WTC11 (cell line): ENCODE data around the gene PSD2. TPM values are rescaled to one million over a fixed set of nuclear protein-coding genes. Genes with fewer than 3 reads are reported as not detected.

Experiments used
- ATAC-seq: fragments of 200-7000 bp; cut with Tn5 transposase; 2 replicates; pipeline ENCODE4 v1.10.0; 2021; ENCODE audit warnings: mild to moderate bottlenecking, moderate library complexity
- CTCF ChIA-PET: fragments of 300-600 bp; sonication (Branson Sonifier 250); formaldehyde crosslinking; loops from one replicate; lab custom pipeline; 2021; ENCODE audit warnings: antibody characterized with exemption; lab: Charles Lee
- POLR2A ChIA-PET: fragments of 350-600 bp; sonication (Branson Sonifier 250); formaldehyde crosslinking; loops from one replicate; lab custom pipeline; 2021; ENCODE audit warnings: antibody characterized with exemption; lab: Charles Lee
- DNase-seq: peaks from one replicate; pipeline ENCODE4 v3.0.0; 2021; ENCODE audit warnings: low spot score
- H3K27ac Mint-ChIP-seq: 2 replicates; pipeline ENCODE4 v1.8.0; 2021; ENCODE audit warnings: mixed read lengths
- H3K27me3 Mint-ChIP-seq: 2 replicates; pipeline ENCODE4 v1.8.0; 2021; ENCODE audit warnings: low read depth, mild to moderate bottlenecking, moderate library complexity, mixed read lengths
- H3K36me3 Mint-ChIP-seq: 2 replicates; pipeline ENCODE4 v1.8.0; 2021; ENCODE audit warnings: mixed read lengths
- H3K4me1 Mint-ChIP-seq: 2 replicates; pipeline ENCODE4 v1.8.0; 2022; ENCODE audit warnings: mixed read lengths
- H3K4me3 Mint-ChIP-seq: 2 replicates; pipeline ENCODE4 v1.8.0; 2021; ENCODE audit warnings: mild to moderate bottlenecking, moderate library complexity, mixed read lengths
- H3K9me3 Mint-ChIP-seq: 2 replicates; pipeline ENCODE4 v1.8.0; 2021; ENCODE audit warnings: mixed read lengths
- AFF4 ChIP-seq: sonication (generic); formaldehyde crosslinking; IDR thresholded peaks from 2 replicates; pipeline ENCODE4 v1.8.1; 2023; ENCODE audit warnings: mild to moderate bottlenecking, missing genetic modification reagents, borderline replicate concordance
- ATF3 ChIP-seq: sonication (generic); formaldehyde crosslinking; conservative IDR thresholded peaks from 2 replicates; pipeline ENCODE4 v1.8.1; 2022; ENCODE audit warnings: mild to moderate bottlenecking, missing genetic modification reagents
- CBFB ChIP-seq: sonication (generic); formaldehyde crosslinking; IDR thresholded peaks from 2 replicates; pipeline ENCODE4 v1.8.1; 2022; ENCODE audit warnings: mild to moderate bottlenecking, low read depth, missing genetic modification reagents
- CREB1 ChIP-seq: sonication (generic); formaldehyde crosslinking; IDR thresholded peaks from 2 replicates; pipeline ENCODE4 v1.8.0; 2023; ENCODE audit warnings: mild to moderate bottlenecking, missing genetic modification reagents
- E2F4 ChIP-seq: sonication (generic); formaldehyde crosslinking; IDR thresholded peaks from 2 replicates; pipeline ENCODE4 v1.8.1; 2022; ENCODE audit warnings: low read depth, mild to moderate bottlenecking, moderate library complexity, missing genetic modification reagents, borderline replicate concordance
- E2F5 ChIP-seq: sonication (generic); formaldehyde crosslinking; IDR thresholded peaks from 2 replicates; pipeline ENCODE4 v1.8.1; 2022; ENCODE audit warnings: mild to moderate bottlenecking, moderate library complexity, missing genetic modification reagents
- ERG ChIP-seq: fragments of 250-450 bp; sonication (Bioruptor Pico); IDR thresholded peaks from 2 replicates; pipeline ENCODE4 v1.8.0; 2021; ENCODE audit warnings: mild to moderate bottlenecking
- ETV6 ChIP-seq: sonication (generic); formaldehyde crosslinking; IDR thresholded peaks from 2 replicates; pipeline ENCODE4 v1.8.1; 2022; ENCODE audit warnings: mild to moderate bottlenecking, missing genetic modification reagents
- FOXJ3 ChIP-seq: sonication (generic); formaldehyde crosslinking; IDR thresholded peaks from 2 replicates; pipeline ENCODE4 v1.9.0; 2021; ENCODE audit warnings: missing genetic modification reagents, mild to moderate bottlenecking, borderline replicate concordance
- FOXK1 ChIP-seq: sonication (generic); formaldehyde crosslinking; IDR thresholded peaks from 2 replicates; pipeline ENCODE4 v1.8.0; 2022; ENCODE audit warnings: mild to moderate bottlenecking, moderate library complexity, missing genetic modification reagents
- HMGA2 ChIP-seq: fragments of 250-450 bp; sonication (Bioruptor Pico); IDR thresholded peaks from 2 replicates; pipeline ENCODE4 v1.4.0; 2021; ENCODE audit warnings: mild to moderate bottlenecking, moderate library complexity
- NFE2L1 ChIP-seq: sonication (generic); formaldehyde crosslinking; IDR thresholded peaks from 2 replicates; pipeline ENCODE4 v1.8.1; 2023; ENCODE audit warnings: missing genetic modification reagents
- TCF7 ChIP-seq: sonication (generic); formaldehyde crosslinking; IDR thresholded peaks from 2 replicates; pipeline ENCODE4 v1.8.0; 2022; ENCODE audit warnings: mild to moderate bottlenecking, low read depth, missing genetic modification reagents, moderate library complexity
- TEAD1 ChIP-seq: sonication (generic); formaldehyde crosslinking; IDR thresholded peaks from 2 replicates; pipeline ENCODE4 v1.8.0; 2022; ENCODE audit warnings: mild to moderate bottlenecking, missing genetic modification reagents
- TEAD4 ChIP-seq: sonication (generic); formaldehyde crosslinking; IDR thresholded peaks from 2 replicates; pipeline ENCODE4 v1.8.0; 2022; ENCODE audit warnings: mild to moderate bottlenecking, missing genetic modification reagents
- ZNF263 ChIP-seq: sonication (generic); formaldehyde crosslinking; IDR thresholded peaks from 2 replicates; pipeline ENCODE4 v1.8.1; 2022; ENCODE audit warnings: low read depth, mild to moderate bottlenecking, moderate library complexity, missing genetic modification reagents
- ZNF671 ChIP-seq: fragments of 250-450 bp; sonication (Bioruptor Pico); IDR thresholded peaks from 2 replicates; pipeline ENCODE4 v1.8.0; 2021; ENCODE audit warnings: mild to moderate bottlenecking
- total RNA-seq: library from RNA; stranded (reverse); gene quantifications from 3 replicates; pipeline ENCODE4 v1.2.3, GENCODE V29; 2021

The PSD2 gene
- total RNA-seq, 1 experiment from 2014 or later = 0.57 TPM

- H3K27ac Mint-ChIP-seq = no peak overlapping the region
- H3K4me1 Mint-ChIP-seq = no peaks in the 10 kb centered on the region
- no peak overlapping the region for H3K4me3 Mint-ChIP-seq
- ChIA-PET POLR2A (interaction anchor here (0.8 kb wide), 1 partner anchor 64 kb away, joined by 4 read pairs; no protein-coding TSS in a partner anchor), CTCF (interaction anchor here (0.7 to 2.8 kb wide), 6 partner anchors 8 to 114 kb away, joined by 3 to 25 read pairs (median 6); no protein-coding TSS in a partner anchor)
- no peaks in the 10 kb centered on the region for H3K36me3 Mint-ChIP-seq
- TF ChIP-seq ATF3 (CRISPR knock-in tag) (no peak), FOXJ3 (no peak), FOXK1 (CRISPR knock-in tag) (no peak), ZNF671 (CRISPR knock-in tag) (no peak), TEAD1 (no peak), HMGA2 (no peak), ERG (CRISPR knock-in tag) (no peak), CBFB (CRISPR knock-in tag) (no peak), ETV6 (no peak), NFE2L1 (CRISPR knock-in tag) (no peak), ZNF263 (CRISPR knock-in tag) (no peak), E2F4 (CRISPR knock-in tag) (no peak), AFF4 (CRISPR knock-in tag) (no peak), E2F5 (CRISPR knock-in tag) (no peak), TCF7 (CRISPR knock-in tag) (no peak), TEAD4 (CRISPR knock-in tag) (no peak)
- no peaks in the 10 kb centered on the region for H3K9me3 Mint-ChIP-seq
- ATAC-seq (no peak), DNase-seq (no peak)
- peaks cover 13% of the 10 kb centered on the region for H3K27me3 Mint-ChIP-seq
Observed at GRCh38 chr5:139854953-139855352, 59.3 kb downstream of the PSD2 start.

- H3K9me3 Mint-ChIP-seq = no peaks in the 10 kb centered on the region
- no peaks in the 10 kb centered on the region for H3K4me1 Mint-ChIP-seq
- TF ChIP-seq CREB1 (CRISPR knock-in tag) = no peak
- ChIA-PET CTCF (interaction anchor here (0.7 to 2.8 kb wide), 5 partner anchors 8 to 113 kb away, joined by 3 to 25 read pairs (median 7); no protein-coding TSS in a partner anchor), POLR2A (no interaction called here)
- H3K4me3 Mint-ChIP-seq = no peak overlapping the region
- no peak overlapping the region for H3K27ac Mint-ChIP-seq
- DNase-seq (no peak), ATAC-seq (no peak)
- H3K27me3 Mint-ChIP-seq = peaks cover 8% of the 10 kb centered on the region
- H3K36me3 Mint-ChIP-seq = no peaks in the 10 kb centered on the region
Observed at GRCh38 chr5:139855451-139855850, 59.8 kb downstream of the PSD2 start.
